Fibroblast of lung (primary cell): Measurements from ENCODE around the gene LOC128125822.

Experiments
- CTCF ChIP-seq, 2 donors: IDR thresholded peaks in 1 of 2; conservative IDR thresholded peaks in 1 of 2; 1 replicate in 1 of 2; 2 replicates in 1 of 2; pipeline ENCODE4 v1.5.1; 2011 to 2012; ENCODE audit warnings: low read length in 2 of 2, control low read depth in 1 of 2, inconsistent platforms in 1 of 2, low read depth in 1 of 2, mild to moderate bottlenecking in 1 of 2
- EZH2 ChIP-seq: IDR thresholded peaks from 2 replicates; pipeline ENCODE4 v1.5.1; 2012; ENCODE audit warnings: low read length, control low read depth, mild to moderate bottlenecking; ENCODE audit errors: missing control alignments

GRCh38 chr6:63525186-63525878 is 46.9 kb upstream of the LOC128125822 start:
- no peak for TF ChIP-seq CTCF (conservative IDR thresholded peaks at IDR 0.05 in 1 of 2, IDR thresholded peaks at IDR 0.05 in 1 of 2; ENCODE audit: low read depth in 1 of 2, low read length in 2 of 2)
- TF ChIP-seq EZH2 = no peak
